ENCODE measurements around the gene POLR2C. TPM values are rescaled to one million over a fixed set of nuclear protein-coding genes. Genes with fewer than 3 reads are reported as not detected.

The POLR2C gene
- total and polyA plus RNA-seq, 10 of the 15 experiments (the other 5 are each of a cell fraction or from before 2014, with no cell fraction given), result 26.9 to 93.0 (median 57.8) TPM

- H3K9me3 ChIP-seq (replicated peaks; ENCODE audit: control insufficient read depth, insufficient read depth, low read length), result no peaks in the 10 kb centered on the region
- in situ Hi-C loops (cut with MboI), result no loop called here
- no peak overlapping the region for H3K9ac ChIP-seq (ENCODE audit: control insufficient read depth, insufficient read depth, low read length)
- ChIA-PET RAD21 (ENCODE audit: unreplicated experiment) (no interaction called here), CTCF (interaction anchor here (0.7 to 1.6 kb wide), 3 partner anchors 11 to 19 kb away, joined by 3 to 5 read pairs (median 4); partner anchors contain the start of gene POLR2C), POLR2A (no interaction called here), SMC1A (ENCODE audit: uncharacterized antibody, unreplicated experiment) (interaction anchor here (1.4 to 1.7 kb wide), 2 partner anchors 9 to 10 kb away, joined by 4 to 11 read pairs; partner anchors contain the start of gene DOK4)
- H2AFZ ChIP-seq (ENCODE audit: control insufficient read depth, low read depth, low read length), result no peak overlapping the region
- no peak overlapping the region for H3K4me3 ChIP-seq
- no peak for DNase-seq (ENCODE audit: low read depth, low spot score)
- H3K79me2 ChIP-seq (ENCODE audit: control insufficient read depth, insufficient read depth, low read length), result no peaks in the 10 kb centered on the region
- no peak for ATAC-seq
- no peaks in the 10 kb centered on the region; a peak in 1 of 4 replicates for H3K36me3 ChIP-seq (ENCODE audit: control insufficient read depth in 2 of 2, insufficient read depth in 2 of 2, low read length in 1 of 2)
- intact Hi-C loops (cut with micrococcal nuclease; ENCODE audit: unreplicated experiment), result no loop called here
- peaks cover 16% of the 10 kb centered on the region for H3K4me1 ChIP-seq (ENCODE audit: control insufficient read depth, insufficient read depth, low read length)
- H3K27ac ChIP-seq (ENCODE audit: control insufficient read depth, insufficient read depth), result no peak overlapping the region
- no TSS peak for BruUV-seq (replicated peaks)
- no peaks in the 10 kb centered on the region for H3K27me3 ChIP-seq (replicated peaks in 1 of 2; ENCODE audit: control insufficient read depth in 2 of 2, insufficient read depth in 2 of 2, low read length in 1 of 2)
- TF ChIP-seq ATF7 (IDR thresholded peaks at IDR 0.05; ENCODE audit: low read depth), result no peak
- no peak for TF ChIP-seq YBX1 (IDR thresholded peaks at IDR 0.05)
- TF ChIP-seq SMARCA5 (IDR thresholded peaks at IDR 0.05), result no peak
- TF ChIP-seq NR2C2 (IDR thresholded peaks at IDR 0.05; ENCODE audit: borderline replicate concordance, control insufficient read depth, insufficient read length, low read depth), result no peak
- TF ChIP-seq SPI1 (IDR thresholded peaks at IDR 0.05; ENCODE audit: borderline replicate concordance, insufficient read depth, low read depth, low read length), result no peak
- TF ChIP-seq ZNF24 (IDR thresholded peaks at IDR 0.05), result no peak
- no peak for TF ChIP-seq GATAD2B (conservative IDR thresholded peaks at IDR 0.05; ENCODE audit: low read depth)
- TF ChIP-seq DPF2 (IDR thresholded peaks at IDR 0.05), result no peak
- TF ChIP-seq FOS (IDR thresholded peaks at IDR 0.05; ENCODE audit: borderline replicate concordance, extremely low read depth, insufficient read length), result no peak
- no peak for TF ChIP-seq ELK1 (IDR thresholded peaks at IDR 0.05; ENCODE audit: low read depth, low read length)
- no peak for FAIRE-seq
- WGBS (ENCODE audit: insufficient coverage, insufficient replicate concordance, low lambda C conversion rate, missing lambda C conversion rate), result 55% methylated on average over 9 of the region's 9 CpGs
- H4K20me1 ChIP-seq (ENCODE audit: control insufficient read depth, insufficient read depth), result no peaks in the 10 kb centered on the region
- H3K4me2 ChIP-seq (ENCODE audit: control insufficient read depth, insufficient read depth), result no peak overlapping the region
Measured at GRCh38 chr16:57477531-57478202, 15.2 kb downstream of the POLR2C start.
